Testis (tissue), 2 donors: ENCODE measurements around the gene REG1A.

Experiments used
- POLR2A ChIP-seq: fragments of 450-650 bp; IDR thresholded peaks from one replicate; pipeline ENCODE4 v1.6.1; 2017; ENCODE audit warnings: antibody characterized with exemption, mild to moderate bottlenecking, moderate library complexity
- TF ChIP-seq, protein P1 (sequence below), 3 experiments: fragments of 450-650 bp in 2 of 3; fragments of 200-600 bp in 1 of 3; sonication (generic) in 1 of 3; IDR thresholded peaks; one replicate each; pipeline ENCODE4 v1.5.1; 2016 to 2019; ENCODE audit warnings: antibody characterized with exemption in 3 of 3, mild to moderate bottlenecking in 2 of 3, moderate library complexity in 1 of 3

DNA sequence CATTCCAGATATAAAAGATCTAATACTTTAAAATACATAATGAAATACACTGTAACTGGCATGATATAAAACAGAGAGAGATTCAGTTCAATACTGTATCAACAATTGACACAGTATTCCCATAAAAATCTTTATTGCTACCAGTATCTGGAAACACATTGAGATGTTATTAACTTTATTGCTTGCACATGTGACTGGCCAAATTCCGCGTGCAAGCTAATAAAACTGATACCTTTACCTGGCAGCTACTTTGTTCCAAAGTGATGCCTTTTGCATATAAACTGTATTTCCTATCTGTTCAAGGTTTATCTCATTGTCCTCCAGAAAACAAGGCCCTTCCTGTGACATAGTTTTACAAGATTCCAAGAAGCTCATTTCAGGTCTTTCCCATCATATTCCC is 17.1 kb upstream of the REG1A start:
- TF ChIP-seq, protein P1, sequence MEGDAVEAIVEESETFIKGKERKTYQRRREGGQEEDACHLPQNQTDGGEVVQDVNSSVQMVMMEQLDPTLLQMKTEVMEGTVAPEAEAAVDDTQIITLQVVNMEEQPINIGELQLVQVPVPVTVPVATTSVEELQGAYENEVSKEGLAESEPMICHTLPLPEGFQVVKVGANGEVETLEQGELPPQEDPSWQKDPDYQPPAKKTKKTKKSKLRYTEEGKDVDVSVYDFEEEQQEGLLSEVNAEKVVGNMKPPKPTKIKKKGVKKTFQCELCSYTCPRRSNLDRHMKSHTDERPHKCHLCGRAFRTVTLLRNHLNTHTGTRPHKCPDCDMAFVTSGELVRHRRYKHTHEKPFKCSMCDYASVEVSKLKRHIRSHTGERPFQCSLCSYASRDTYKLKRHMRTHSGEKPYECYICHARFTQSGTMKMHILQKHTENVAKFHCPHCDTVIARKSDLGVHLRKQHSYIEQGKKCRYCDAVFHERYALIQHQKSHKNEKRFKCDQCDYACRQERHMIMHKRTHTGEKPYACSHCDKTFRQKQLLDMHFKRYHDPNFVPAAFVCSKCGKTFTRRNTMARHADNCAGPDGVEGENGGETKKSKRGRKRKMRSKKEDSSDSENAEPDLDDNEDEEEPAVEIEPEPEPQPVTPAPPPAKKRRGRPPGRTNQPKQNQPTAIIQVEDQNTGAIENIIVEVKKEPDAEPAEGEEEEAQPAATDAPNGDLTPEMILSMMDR (IDR thresholded peaks at IDR 0.05): no peak
- no peak for TF ChIP-seq POLR2A
